ENCODE measurements around the gene TSEN2. TPM values are rescaled to one million over a fixed set of nuclear protein-coding genes. Genes with fewer than 3 reads are reported as not detected.

TSEN2 gene
- total and polyA plus RNA-seq, 2 of the 13 experiments (the other 11 are each of a cell fraction or from before 2014, with no cell fraction given) = 11.0 to 17.3 TPM

- TF ChIP-seq ZBTB4 (CRISPR knock-in tag; IDR thresholded peaks at IDR 0.05; ENCODE audit: borderline replicate concordance) (peak; percentile 78; the same call in 1 of the 2 replicates), NBN (conservative IDR thresholded peaks at IDR 0.05) (no peak), ZNF318 (CRISPR knock-in tag; IDR thresholded peaks at IDR 0.05) (0 out of 2 replicates have a peak, but pooled peaks have one; percentile 52), TCF7 (IDR thresholded peaks at IDR 0.05; ENCODE audit: low read depth) (no peak), DR1 (CRISPR knock-in tag; IDR thresholded peaks at IDR 0.05) (no peak; the same call in 1 of the 2 replicates), BCL6 (CRISPR knock-in tag; IDR thresholded peaks at IDR 0.05) (peak; percentile 44; the same call in 1 of the 2 replicates), HNF4G (IDR thresholded peaks at IDR 0.05; ENCODE audit: borderline replicate concordance, low read depth, low read length) (peak; percentile 49; the same call in 1 of the 2 replicates), HNF4G (CRISPR knock-in tag; IDR thresholded peaks at IDR 0.05; ENCODE audit: borderline replicate concordance, low read depth) (peak; percentile 26; the same call in 1 of the 2 replicates), GZF1 (CRISPR knock-in tag; IDR thresholded peaks at IDR 0.05) (peak; percentile 61; the same call in 1 of the 2 replicates), SETDB1 (CRISPR knock-in tag; IDR thresholded peaks at IDR 0.05; ENCODE audit: borderline replicate concordance) (no peak), TBX2 (CRISPR knock-in tag; IDR thresholded peaks at IDR 0.05; ENCODE audit: borderline replicate concordance) (peak; percentile 80; the same call in 1 of the 2 replicates), TRIM24 (CRISPR knock-in tag; IDR thresholded peaks at IDR 0.05) (no peak)
- TF ChIP-seq, protein P1, sequence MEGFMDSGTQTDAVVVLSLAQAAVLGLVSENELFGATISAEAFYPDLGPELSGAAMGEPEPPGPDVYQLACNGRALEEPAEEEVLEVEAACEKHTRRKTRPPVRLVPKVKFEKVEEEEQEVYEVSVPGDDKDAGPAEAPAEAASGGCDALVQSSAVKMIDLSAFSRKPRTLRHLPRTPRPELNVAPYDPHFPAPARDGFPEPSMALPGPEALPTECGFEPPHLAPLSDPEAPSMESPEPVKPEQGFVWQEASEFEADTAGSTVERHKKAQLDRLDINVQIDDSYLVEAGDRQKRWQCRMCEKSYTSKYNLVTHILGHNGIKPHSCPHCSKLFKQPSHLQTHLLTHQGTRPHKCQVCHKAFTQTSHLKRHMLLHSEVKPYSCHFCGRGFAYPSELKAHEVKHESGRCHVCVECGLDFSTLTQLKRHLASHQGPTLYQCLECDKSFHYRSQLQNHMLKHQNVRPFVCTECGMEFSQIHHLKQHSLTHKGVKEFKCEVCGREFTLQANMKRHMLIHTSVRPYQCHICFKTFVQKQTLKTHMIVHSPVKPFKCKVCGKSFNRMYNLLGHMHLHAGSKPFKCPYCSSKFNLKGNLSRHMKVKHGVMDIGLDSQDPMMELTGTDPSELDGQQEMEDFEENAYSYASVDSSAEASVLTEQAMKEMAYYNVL (CRISPR knock-in tag; IDR thresholded peaks at IDR 0.05; ENCODE audit: borderline replicate concordance) = peak; percentile 51; the same call in 1 of the 2 replicates
- TF ChIP-seq, protein P2, sequence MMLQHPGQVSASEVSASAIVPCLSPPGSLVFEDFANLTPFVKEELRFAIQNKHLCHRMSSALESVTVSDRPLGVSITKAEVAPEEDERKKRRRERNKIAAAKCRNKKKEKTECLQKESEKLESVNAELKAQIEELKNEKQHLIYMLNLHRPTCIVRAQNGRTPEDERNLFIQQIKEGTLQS (CRISPR knock-in tag; IDR thresholded peaks at IDR 0.05) = no peak
Measured at GRCh38 chr3:12556690-12557472, 72.6 kb downstream of the TSEN2 start, which contains the start of gene MKRN2 (continued).
